Omental fat pad (tissue), 4 donors: Measurements from ENCODE around the gene NBAS. TPM values are rescaled to one million over a fixed set of nuclear protein-coding genes. Genes with fewer than 3 reads are reported as not detected.

ENCODE experiments used
- ATAC-seq: fragments of 150-250 bp; one replicate; pipeline ENCODE4 v1.9.1; 2016; ENCODE audit warnings: mild to moderate bottlenecking, moderate library complexity; ENCODE audit not compliant: low FRiP score
- DNase-seq: peaks from one replicate; pipeline ENCODE4 v3.0.0-alpha.2; 2019; ENCODE audit warnings: low spot score
- CTCF ChIP-seq, 3 donors: fragments of 450-650 bp; IDR thresholded peaks; one replicate each; pipeline ENCODE4 v1.5.1; 2016 to 2017; ENCODE audit warnings: antibody characterized with exemption in 3 of 3, mild to moderate bottlenecking in 3 of 3, moderate library complexity in 2 of 3
- total RNA-seq, 4 donors: library from RNA; depleted of rRNA; stranded (reverse); fragments of >200 nt; gene quantifications; one replicate each; pipeline ENCODE4 v1.1.0, GENCODE V29; 2016

The NBAS gene
- total RNA-seq, 4 donors from 2014 or later: 29.4 to 57.7 (median 38.2) TPM

- no peak for DNase-seq
- no peak for TF ChIP-seq CTCF (IDR thresholded peaks at IDR 0.05)
- ATAC-seq: no peak
Observed at GRCh38 chr2:15181092-15181745, 379.9 kb downstream of the NBAS start.

GRCh38 chr2:15180379-15180778, 380.8 kb downstream of the NBAS start:
- no peak for ATAC-seq
- TF ChIP-seq CTCF (IDR thresholded peaks at IDR 0.05): no peak
- DNase-seq: no peak

GRCh38 chr2:15178946-15179345, 382.2 kb downstream of the NBAS start:
- TF ChIP-seq CTCF (IDR thresholded peaks at IDR 0.05): no peak
- ATAC-seq: no peak
- no peak for DNase-seq

- no peak for TF ChIP-seq CTCF (IDR thresholded peaks at IDR 0.05)
Observed at GRCh38 chr2:15177103-15177502, 384.0 kb downstream of the NBAS start.

GRCh38 chr2:15176604-15177003, 384.5 kb downstream of the NBAS start:
- DNase-seq (no peak), ATAC-seq (no peak)
- no peak for TF ChIP-seq CTCF (IDR thresholded peaks at IDR 0.05)

More at GRCh38 chr2:15177103-15177502, 384.0 kb downstream of the NBAS start:
- ATAC-seq: no peak
- DNase-seq: no peak

GRCh38 chr2:15174567-15174966, 386.6 kb downstream of the NBAS start:
- DNase-seq (no peak), ATAC-seq (no peak)
- TF ChIP-seq CTCF (IDR thresholded peaks at IDR 0.05): no peak

GRCh38 chr2:15173501-15173900, 387.6 kb downstream of the NBAS start:
- ATAC-seq (no peak), DNase-seq (no peak)
- TF ChIP-seq CTCF (IDR thresholded peaks at IDR 0.05): no peak
